Upper lobe of left lung (tissue), 6 donors: ENCODE measurements around the gene FAM171A1. TPM values are rescaled to one million over a fixed set of nuclear protein-coding genes. Genes with fewer than 3 reads are reported as not detected.

ENCODE experiments used
- ATAC-seq, 2 donors: fragments of 200-7000 bp; cut with Tn5 transposase; one replicate each; pipeline ENCODE4 v1.9.1; 2022; ENCODE audit warnings: mild to moderate bottlenecking in 2 of 2, moderate library complexity in 2 of 2; ENCODE audit not compliant: low FRiP score in 2 of 2
- DNase-seq, 2 donors: peaks; one replicate each; pipeline ENCODE4 v3.0.0-alpha.2; 2019 to 2020
- H3K27ac ChIP-seq, 4 donors: fragments of 200-600 bp; sonication (generic); one replicate each; pipeline ENCODE4 v1.5.1; 2016 to 2019
- H3K27me3 ChIP-seq, 4 donors: fragments of 200-600 bp; sonication (generic); one replicate each; pipeline ENCODE4 v1.5.1; 2017 to 2019
- H3K36me3 ChIP-seq, 4 donors: fragments of 200-600 bp; sonication (generic); one replicate each; pipeline ENCODE4 v1.5.1; 2016 to 2019
- H3K4me1 ChIP-seq, 4 donors: fragments of 200-600 bp; sonication (generic); one replicate each; pipeline ENCODE4 v1.5.1; 2018 to 2019
- H3K4me3 ChIP-seq, 4 donors: fragments of 200-600 bp; sonication (generic); one replicate each; pipeline ENCODE4 v1.5.1; 2017 to 2019; ENCODE audit warnings: mild to moderate bottlenecking in 2 of 4, moderate library complexity in 1 of 4
- H3K9me3 ChIP-seq, 4 donors: fragments of 200-600 bp; sonication (generic); one replicate each; pipeline ENCODE4 v1.5.1; 2018 to 2019
- EP300 ChIP-seq, 4 donors: sonication (generic); formaldehyde crosslinking; IDR thresholded peaks; one replicate each; pipeline ENCODE4 v1.5.1; 2017; ENCODE audit warnings: antibody characterized with exemption in 4 of 4, control low read depth in 2 of 4
- POLR2A ChIP-seq, 4 donors: fragments of 450-650 bp; IDR thresholded peaks; one replicate each; pipeline ENCODE4 v1.5.1; 2016 to 2017; ENCODE audit warnings: antibody characterized with exemption in 4 of 4, mild to moderate bottlenecking in 2 of 4
- POLR2AphosphoS5 ChIP-seq, 2 donors: sonication (generic); formaldehyde crosslinking; IDR thresholded peaks; one replicate each; pipeline ENCODE4 v1.5.1; 2017; ENCODE audit warnings: antibody characterized with exemption in 2 of 2
- WGBS, 2 donors: methylation state at CpG; one replicate each; pipeline ENCODE4 v1.1.5; 2017 to 2018; 5-methylcytosine and 5-hydroxymethylcytosine counted together
- total RNA-seq, 6 donors: library from RNA; depleted of rRNA in 4 of 6; stranded (reverse); fragments of >200 nt in 4 of 6; gene quantifications; one replicate each; pipeline versions ENCODE4 v1.1.0 to v1.2.1, GENCODE V29; 2016 to 2021
- TF ChIP-seq, protein P1 (sequence below), 6 experiments: fragments of 450-650 bp in 4 of 6; fragments of 200-600 bp in 2 of 6; sonication (generic) in 2 of 6; IDR thresholded peaks; one replicate each; pipeline ENCODE4 v1.5.1; 2016 to 2019; ENCODE audit warnings: antibody characterized with exemption in 6 of 6
- donor health status: DM: no; HTN: no; CAD: no; lungs with moderate emphysema.
- donor health status: DM: no; HTN: yes; CAD: no; lungs with severe emphysema.

The FAM171A1 gene
- total RNA-seq, 6 donors from 2014 or later: 3.7 to 19.4 (median 7.2) TPM

DNA sequence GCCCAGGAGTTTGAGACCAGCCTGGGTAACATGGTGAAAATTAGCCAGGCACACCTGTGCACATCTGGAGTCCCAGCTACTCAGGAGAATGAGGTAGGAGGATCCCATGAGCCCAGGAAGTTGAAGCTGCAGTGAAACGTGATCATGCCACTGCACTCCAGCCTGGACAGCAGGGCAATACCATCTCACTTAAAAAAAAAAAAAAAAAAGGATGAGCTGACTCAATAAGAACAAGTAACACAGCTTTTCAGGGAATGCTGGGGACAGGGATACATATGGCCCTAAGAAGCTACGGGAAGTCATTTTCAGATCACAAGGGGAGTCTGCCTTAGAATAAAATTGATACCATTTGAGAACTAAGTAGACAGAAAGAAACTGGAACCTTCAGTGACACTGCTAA is 41.7 kb downstream of the FAM171A1 start:
- TF ChIP-seq EP300 (IDR thresholded peaks at IDR 0.05): no peak
- no peak for TF ChIP-seq POLR2AphosphoS5 (IDR thresholded peaks at IDR 0.05)
- TF ChIP-seq POLR2A (IDR thresholded peaks at IDR 0.05): no peak
- TF ChIP-seq, protein P1, sequence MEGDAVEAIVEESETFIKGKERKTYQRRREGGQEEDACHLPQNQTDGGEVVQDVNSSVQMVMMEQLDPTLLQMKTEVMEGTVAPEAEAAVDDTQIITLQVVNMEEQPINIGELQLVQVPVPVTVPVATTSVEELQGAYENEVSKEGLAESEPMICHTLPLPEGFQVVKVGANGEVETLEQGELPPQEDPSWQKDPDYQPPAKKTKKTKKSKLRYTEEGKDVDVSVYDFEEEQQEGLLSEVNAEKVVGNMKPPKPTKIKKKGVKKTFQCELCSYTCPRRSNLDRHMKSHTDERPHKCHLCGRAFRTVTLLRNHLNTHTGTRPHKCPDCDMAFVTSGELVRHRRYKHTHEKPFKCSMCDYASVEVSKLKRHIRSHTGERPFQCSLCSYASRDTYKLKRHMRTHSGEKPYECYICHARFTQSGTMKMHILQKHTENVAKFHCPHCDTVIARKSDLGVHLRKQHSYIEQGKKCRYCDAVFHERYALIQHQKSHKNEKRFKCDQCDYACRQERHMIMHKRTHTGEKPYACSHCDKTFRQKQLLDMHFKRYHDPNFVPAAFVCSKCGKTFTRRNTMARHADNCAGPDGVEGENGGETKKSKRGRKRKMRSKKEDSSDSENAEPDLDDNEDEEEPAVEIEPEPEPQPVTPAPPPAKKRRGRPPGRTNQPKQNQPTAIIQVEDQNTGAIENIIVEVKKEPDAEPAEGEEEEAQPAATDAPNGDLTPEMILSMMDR (IDR thresholded peaks at IDR 0.05): no peak
- Histone ChIP-seq H3K4me1 (peaks cover 0 to 9% (median 2%) of the 10 kb centered on the region in 4 donors), H3K4me3 (no peak overlapping the region), H3K36me3 (no peaks in the 10 kb centered on the region), H3K27me3 (no peaks in the 10 kb centered on the region), H3K9me3 (no peaks in the 10 kb centered on the region), H3K27ac (no peak overlapping the region)
- 59 to 66% methylated on average over 2 of the region's 2 CpGs for WGBS, 2 donors
- ATAC-seq: no peak
- no peak for DNase-seq

DNA sequence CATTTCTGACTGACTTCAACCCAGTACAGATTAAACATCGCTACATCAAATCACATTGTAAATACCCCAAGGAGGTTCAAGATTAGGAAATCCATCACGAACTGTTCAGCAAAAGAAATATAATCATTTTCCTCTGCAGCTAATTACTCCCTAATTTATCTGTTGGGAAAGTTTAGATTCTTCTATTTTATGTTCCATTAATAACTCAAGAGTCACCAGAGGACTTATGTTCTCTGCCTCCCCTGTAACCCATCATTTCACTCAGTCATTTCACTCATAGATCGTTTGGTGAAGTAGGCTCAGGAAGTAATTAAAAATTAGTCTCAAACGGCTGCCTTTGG is 45.2 kb downstream of the FAM171A1 start:
- ATAC-seq (no peak), DNase-seq (no peak)
- no peaks in the 10 kb centered on the region for H3K9me3 ChIP-seq
- TF ChIP-seq EP300 (IDR thresholded peaks at IDR 0.05) (no peak), POLR2A (IDR thresholded peaks at IDR 0.05) (no peak), POLR2AphosphoS5 (IDR thresholded peaks at IDR 0.05) (no peak)
- TF ChIP-seq, protein P1 (IDR thresholded peaks at IDR 0.05): no peak
- H3K4me3 ChIP-seq: no peak overlapping the region
- H3K27me3 ChIP-seq: no peaks in the 10 kb centered on the region
- 42% methylated on average over 4 of the region's 4 CpGs for WGBS, 2 donors
- peaks cover 0 to 9% (median 4%) of the 10 kb centered on the region in 4 donors for H3K4me1 ChIP-seq
- no peaks in the 10 kb centered on the region for H3K36me3 ChIP-seq
- peak overlapping the region in 1 of 4 donors; percentile 61 for H3K27ac ChIP-seq

DNA sequence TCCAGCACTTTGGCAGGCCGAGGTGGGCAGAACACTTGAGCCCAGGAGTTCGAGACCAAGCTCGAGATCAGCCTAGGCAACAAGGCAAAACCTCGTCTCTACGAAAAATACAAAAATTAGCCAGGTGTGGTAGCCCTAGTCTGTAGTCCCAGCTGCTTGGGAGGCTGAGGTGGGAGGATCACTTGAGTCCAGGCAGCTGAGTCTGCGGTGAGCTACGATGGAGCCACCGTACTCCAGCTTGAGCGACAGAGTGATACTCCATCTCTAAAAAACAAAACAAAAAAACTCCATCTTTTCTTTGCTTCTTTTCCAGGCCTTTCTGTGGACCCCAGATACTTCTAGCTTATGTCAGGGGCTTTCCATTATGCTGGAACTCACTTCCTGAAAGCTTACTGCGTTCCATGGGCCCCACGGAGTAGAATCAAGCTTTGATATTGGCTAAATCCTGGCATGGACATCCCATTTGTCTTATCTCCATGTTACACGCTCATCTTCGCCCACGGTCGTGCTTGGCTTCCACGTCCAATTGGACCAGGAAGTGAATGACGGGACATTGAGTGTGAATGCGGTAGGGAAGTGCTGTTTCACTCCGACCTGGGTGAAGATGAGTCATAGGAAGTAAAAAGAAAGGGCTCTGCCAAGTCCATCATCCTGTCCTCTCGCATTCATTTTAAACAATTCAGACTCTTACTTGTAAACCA is 45.7 kb downstream of the FAM171A1 start:
- H3K36me3 ChIP-seq: no peaks in the 10 kb centered on the region
- peak; percentile 46 to 67 for TF ChIP-seq POLR2AphosphoS5 (IDR thresholded peaks at IDR 0.05)
- no peak for TF ChIP-seq POLR2A (IDR thresholded peaks at IDR 0.05)
- TF ChIP-seq EP300 (IDR thresholded peaks at IDR 0.05): no peak
- TF ChIP-seq, protein P1 (IDR thresholded peaks at IDR 0.05): no peak
- WGBS, 2 donors: 70 to 71% methylated on average over 20 of the region's 20 CpGs
- H3K27ac ChIP-seq: peak overlapping the region in 1 of 4 donors; percentile 61
- H3K4me1 ChIP-seq: peaks cover 0 to 9% (median 4%) of the 10 kb centered on the region in 4 donors
- ATAC-seq: peak in 1 of 2 donors; percentile 70
- H3K27me3 ChIP-seq: no peaks in the 10 kb centered on the region
- H3K9me3 ChIP-seq: no peaks in the 10 kb centered on the region
- DNase-seq: no peak
- no peak overlapping the region for H3K4me3 ChIP-seq

DNA sequence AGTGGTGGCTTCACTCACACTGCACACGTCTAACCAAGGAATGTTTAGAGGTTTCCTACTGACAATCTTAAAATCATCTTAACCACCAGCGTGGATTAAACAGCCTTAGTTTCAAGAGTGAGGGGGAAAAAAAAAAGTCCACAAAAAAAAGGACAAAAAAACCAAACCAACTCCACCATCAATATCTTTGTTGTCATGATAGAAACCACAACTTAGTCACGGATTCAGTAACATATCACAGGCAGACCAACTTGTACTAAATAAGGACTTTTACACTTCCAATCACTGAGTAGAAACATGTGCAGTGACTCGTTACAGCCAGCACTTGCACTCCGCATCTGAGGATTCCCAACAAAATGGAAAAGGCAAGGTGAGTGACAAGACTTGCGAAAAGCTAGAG is 46.5 kb downstream of the FAM171A1 start:
- no peaks in the 10 kb centered on the region for H3K36me3 ChIP-seq
- H3K27ac ChIP-seq: no peak overlapping the region
- TF ChIP-seq, protein P1 (IDR thresholded peaks at IDR 0.05): no peak
- no peak for TF ChIP-seq EP300 (IDR thresholded peaks at IDR 0.05)
- TF ChIP-seq POLR2AphosphoS5 (IDR thresholded peaks at IDR 0.05): no peak
- TF ChIP-seq POLR2A (IDR thresholded peaks at IDR 0.05): no peak
- H3K4me1 ChIP-seq: peaks cover 0 to 9% (median 4%) of the 10 kb centered on the region in 4 donors
- DNase-seq (no peak), ATAC-seq (no peak)
- no peak overlapping the region for H3K4me3 ChIP-seq
- no peaks in the 10 kb centered on the region for H3K27me3 ChIP-seq
- 80 to 82% methylated on average over 6 of the region's 6 CpGs for WGBS, 2 donors
- H3K9me3 ChIP-seq: no peaks in the 10 kb centered on the region

DNA sequence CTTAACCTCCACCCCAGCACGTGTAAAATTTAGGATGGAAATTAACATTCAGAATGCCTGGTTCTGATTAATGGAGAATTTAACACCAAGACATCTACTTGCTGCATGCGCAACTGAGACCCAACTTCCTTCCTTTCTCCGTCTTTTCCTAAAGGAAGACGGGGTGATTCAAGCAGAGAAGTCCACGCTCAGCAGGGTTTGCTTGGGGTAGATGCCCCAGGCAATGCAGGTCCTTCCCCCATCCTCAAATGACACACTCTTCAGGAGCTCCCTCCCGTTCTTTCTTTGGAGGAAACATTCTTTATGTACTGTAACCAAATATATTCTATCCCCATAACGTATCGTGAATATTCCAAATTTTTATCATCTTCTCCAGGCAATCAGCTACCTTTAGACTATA is 47.0 kb downstream of the FAM171A1 start:
- DNase-seq (no peak), ATAC-seq (no peak)
- Histone ChIP-seq H3K36me3 (no peaks in the 10 kb centered on the region), H3K27me3 (no peaks in the 10 kb centered on the region), H3K4me1 (peaks cover 0 to 9% (median 4%) of the 10 kb centered on the region in 4 donors), H3K4me3 (no peak overlapping the region), H3K9me3 (no peaks in the 10 kb centered on the region), H3K27ac (no peak overlapping the region)
- 83 to 88% methylated on average over 8 of the region's 8 CpGs for WGBS, 2 donors
- TF ChIP-seq EP300 (IDR thresholded peaks at IDR 0.05) (no peak), POLR2AphosphoS5 (IDR thresholded peaks at IDR 0.05) (no peak), POLR2A (IDR thresholded peaks at IDR 0.05) (no peak)
- TF ChIP-seq, protein P1 (IDR thresholded peaks at IDR 0.05): no peak
